RWPE2 (cell line): ENCODE results near the gene C8G.

ENCODE experiments used
- ATAC-seq: fragments of 200-7000 bp; cut with Tn5 transposase; 3 replicates; pipeline ENCODE4 v1.9.1; 2021; ENCODE audit warnings: low read depth
- DNase-seq: peaks from one replicate; pipeline ENCODE4 v3.0.0-alpha.2; 2020; ENCODE audit warnings: low spot score
- H3K27ac ChIP-seq: fragments of 450-650 bp; 2 replicates; pipeline ENCODE4 v1.5.1; 2017; ENCODE audit warnings: mild to moderate bottlenecking; ENCODE audit not compliant: poor library complexity, severe bottlenecking
- H3K27me3 ChIP-seq: fragments of 250-450 bp; sonication (Bioruptor Pico); 2 replicates; pipeline ENCODE4 v1.5.1; 2021; ENCODE audit warnings: mild to moderate bottlenecking, moderate library complexity; ENCODE audit not compliant: insufficient read depth, poor library complexity, severe bottlenecking
- H3K36me3 ChIP-seq: fragments of 250-450 bp; sonication (Bioruptor Pico); 2 replicates; pipeline ENCODE4 v1.5.1; 2020; ENCODE audit warnings: low read depth, mild to moderate bottlenecking, moderate library complexity
- H3K4me1 ChIP-seq: fragments of 250-450 bp; sonication (Bioruptor Pico); 2 replicates; pipeline ENCODE4 v1.5.1; 2021; ENCODE audit warnings: mild to moderate bottlenecking, moderate library complexity; ENCODE audit not compliant: insufficient read depth, poor library complexity, severe bottlenecking
- H3K4me3 ChIP-seq: fragments of 250-450 bp; sonication (Bioruptor Pico); 2 replicates; pipeline ENCODE4 v1.5.1; 2021; ENCODE audit warnings: mild to moderate bottlenecking, moderate library complexity; ENCODE audit not compliant: severe bottlenecking
- H3K9me3 ChIP-seq: fragments of 250-450 bp; sonication (Bioruptor Pico); 2 replicates; pipeline ENCODE4 v1.5.1; 2021; ENCODE audit warnings: mild to moderate bottlenecking, moderate library complexity; ENCODE audit not compliant: severe bottlenecking
- TF ChIP-seq, protein P1 (sequence below): fragments of 450-650 bp; IDR thresholded peaks from one replicate; pipeline ENCODE4 v1.5.1; 2017; ENCODE audit warnings: mild to moderate bottlenecking, moderate library complexity; ENCODE audit not compliant: poor library complexity, severe bottlenecking

C8G gene

DNA sequence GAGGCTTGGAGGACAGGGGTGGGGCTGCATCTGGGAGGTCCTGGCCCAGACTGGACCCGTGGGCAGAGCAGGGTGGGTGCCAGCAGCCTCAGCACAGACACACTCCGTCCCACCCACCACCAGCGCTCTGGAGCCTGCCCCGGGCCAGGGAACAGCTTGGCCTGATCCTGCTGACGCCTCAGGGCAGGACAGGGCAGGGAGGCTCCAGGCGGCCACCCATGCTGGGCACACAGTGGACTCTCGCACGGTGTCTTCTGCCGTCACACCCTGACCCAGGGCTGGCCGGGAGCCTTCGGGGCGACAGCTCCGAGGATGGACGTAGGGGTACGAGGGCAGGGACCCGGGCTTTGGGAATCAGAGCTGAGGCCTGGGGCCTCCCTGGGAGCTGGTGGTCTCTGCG is 24.1 kb downstream of the C8G start:
- Histone ChIP-seq H3K27me3 (no peaks in the 10 kb centered on the region), H3K9me3 (no peaks in the 10 kb centered on the region), H3K27ac (no peak overlapping the region), H3K4me1 (no peaks in the 10 kb centered on the region), H3K4me3 (no peak overlapping the region), H3K36me3 (no peaks in the 10 kb centered on the region)
- DNase-seq = no peak
- TF ChIP-seq, protein P1, sequence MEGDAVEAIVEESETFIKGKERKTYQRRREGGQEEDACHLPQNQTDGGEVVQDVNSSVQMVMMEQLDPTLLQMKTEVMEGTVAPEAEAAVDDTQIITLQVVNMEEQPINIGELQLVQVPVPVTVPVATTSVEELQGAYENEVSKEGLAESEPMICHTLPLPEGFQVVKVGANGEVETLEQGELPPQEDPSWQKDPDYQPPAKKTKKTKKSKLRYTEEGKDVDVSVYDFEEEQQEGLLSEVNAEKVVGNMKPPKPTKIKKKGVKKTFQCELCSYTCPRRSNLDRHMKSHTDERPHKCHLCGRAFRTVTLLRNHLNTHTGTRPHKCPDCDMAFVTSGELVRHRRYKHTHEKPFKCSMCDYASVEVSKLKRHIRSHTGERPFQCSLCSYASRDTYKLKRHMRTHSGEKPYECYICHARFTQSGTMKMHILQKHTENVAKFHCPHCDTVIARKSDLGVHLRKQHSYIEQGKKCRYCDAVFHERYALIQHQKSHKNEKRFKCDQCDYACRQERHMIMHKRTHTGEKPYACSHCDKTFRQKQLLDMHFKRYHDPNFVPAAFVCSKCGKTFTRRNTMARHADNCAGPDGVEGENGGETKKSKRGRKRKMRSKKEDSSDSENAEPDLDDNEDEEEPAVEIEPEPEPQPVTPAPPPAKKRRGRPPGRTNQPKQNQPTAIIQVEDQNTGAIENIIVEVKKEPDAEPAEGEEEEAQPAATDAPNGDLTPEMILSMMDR = no peak
- peak; percentile 21; the same call in 1 of the 3 replicates for ATAC-seq

- Histone ChIP-seq H3K4me1 (peaks cover 2% of the 10 kb centered on the region), H3K27ac (no peak overlapping the region), H3K27me3 (no peaks in the 10 kb centered on the region), H3K9me3 (no peaks in the 10 kb centered on the region), H3K36me3 (no peaks in the 10 kb centered on the region), H3K4me3 (no peak overlapping the region)
- TF ChIP-seq, protein P1 = no peak
- DNase-seq (no peak), ATAC-seq (no peak)
Measured at GRCh38 chr9:136969774-136970173, 24.7 kb downstream of the C8G start.

DNA sequence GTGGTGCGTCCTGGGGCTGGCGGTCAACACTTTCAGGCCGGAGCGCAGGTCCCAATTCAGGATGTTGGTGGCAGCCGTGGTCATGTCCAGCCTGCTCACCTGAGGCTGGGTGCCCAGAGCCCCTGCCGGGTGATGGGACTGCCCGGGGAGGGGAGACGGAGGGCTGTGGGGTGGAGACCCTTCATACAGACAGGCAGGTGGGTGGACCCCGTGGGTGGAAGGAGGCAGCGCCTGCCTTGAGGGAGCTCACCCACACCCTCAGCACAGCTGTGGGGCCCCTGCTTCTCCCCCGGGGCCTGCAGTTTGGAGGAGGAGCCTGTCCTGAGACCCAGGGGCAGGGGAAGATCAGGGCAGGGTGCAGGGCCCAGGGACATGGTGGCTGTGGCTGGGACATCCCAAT is 25.3 kb downstream of the C8G start:
- TF ChIP-seq, protein P1 = no peak
- ATAC-seq = no peak

GRCh38 chr9:136971746-136972145 is 26.7 kb downstream of the C8G start:
- Histone ChIP-seq H3K4me1 (peaks cover 7% of the 10 kb centered on the region), H3K4me3 (no peak overlapping the region), H3K36me3 (no peaks in the 10 kb centered on the region), H3K27ac (no peak overlapping the region), H3K27me3 (no peaks in the 10 kb centered on the region), H3K9me3 (no peaks in the 10 kb centered on the region)
- TF ChIP-seq, protein P1 = no peak
- no peak for ATAC-seq
- DNase-seq = no peak

More for the DNA sequence above, 25.3 kb downstream of the C8G start:
- H3K36me3 ChIP-seq = no peaks in the 10 kb centered on the region
- H3K4me1 ChIP-seq = peaks cover 7% of the 10 kb centered on the region
- no peak overlapping the region for H3K27ac ChIP-seq
- no peaks in the 10 kb centered on the region for H3K9me3 ChIP-seq
- H3K4me3 ChIP-seq = no peak overlapping the region
- no peaks in the 10 kb centered on the region for H3K27me3 ChIP-seq
- DNase-seq = no peak

- Histone ChIP-seq H3K9me3 (no peaks in the 10 kb centered on the region), H3K27me3 (no peaks in the 10 kb centered on the region), H3K4me1 (peaks cover 7% of the 10 kb centered on the region), H3K27ac (no peak overlapping the region), H3K36me3 (no peaks in the 10 kb centered on the region), H3K4me3 (no peak overlapping the region)
- TF ChIP-seq, protein P1 = no peak
- ATAC-seq = no peak
- DNase-seq = no peak
Measured at GRCh38 chr9:136972335-136972734, 27.3 kb downstream of the C8G start.
